Neutrophil (primary cell): Measurements from ENCODE around the gene TMEM141.
"Not testable (repeated sequence)": the region's sequence is repeated elsewhere in the genome, so short reads cannot be mapped to it uniquely, and the experiment has no call there.

Experiments
- H3K27ac ChIP-seq: fragments of 200-600 bp; sonication (generic); 2 replicates; pipeline ENCODE4 v1.5.1; 2016; ENCODE audit warnings: mild to moderate bottlenecking, moderate library complexity
- H3K27me3 ChIP-seq: fragments of 200-600 bp; sonication (generic); 2 replicates; pipeline ENCODE4 v1.6.0; 2016; ENCODE audit warnings: mild to moderate bottlenecking
- H3K36me3 ChIP-seq: fragments of 200-600 bp; sonication (generic); 2 replicates; pipeline ENCODE4 v1.5.1; 2017
- H3K4me1 ChIP-seq, 2 experiments: fragments of 200-600 bp in 1 of 2; sonication (generic) in 1 of 2; 1 replicate in 1 of 2; 2 replicates in 1 of 2; pipeline versions ENCODE4 v1.5.1 to v1.6.1; 2013 to 2016; ENCODE audit warnings: low read depth in 1 of 2, low read length in 1 of 2, mild to moderate bottlenecking in 1 of 2, moderate library complexity in 1 of 2; ENCODE audit not compliant: control insufficient read depth in 1 of 2, insufficient read depth in 1 of 2
- H3K4me3 ChIP-seq, 2 experiments: fragments of 200-600 bp in 1 of 2; sonication (generic) in 1 of 2; 1 replicate in 1 of 2; 2 replicates in 1 of 2; pipeline ENCODE4 v1.5.1; 2013 to 2016; ENCODE audit warnings: low read depth in 1 of 2, low read length in 1 of 2, mild to moderate bottlenecking in 1 of 2, moderate library complexity in 1 of 2
- H3K9me3 ChIP-seq: fragments of 200-600 bp; sonication (generic); 2 replicates; pipeline ENCODE4 v1.5.1; 2016
- CTCF ChIP-seq: fragments of 200-600 bp; sonication (generic); IDR thresholded peaks from 2 replicates; pipeline ENCODE4 v1.5.1; 2016; ENCODE audit warnings: antibody characterized with exemption

Gene TMEM141

GRCh38 chr9:136835932-136836904 lies 45.1 kb downstream of the TMEM141 start:
- Histone ChIP-seq H3K36me3 (peaks cover 83% of the 10 kb centered on the region), H3K27me3 (no peaks in the 10 kb centered on the region), H3K4me3 (no peak overlapping the region), H3K9me3 (no peaks in the 10 kb centered on the region), H3K4me1 (peaks cover 9 to 13% of the 10 kb centered on the region in 2 experiments), H3K27ac (no peak overlapping the region)
- no peak for TF ChIP-seq CTCF

GRCh38 chr9:136837146-136837855 lies 46.2 kb downstream of the TMEM141 start:
- Histone ChIP-seq H3K4me3 (no peak overlapping the region), H3K27ac (no peak overlapping the region), H3K4me1 (peaks cover 2 to 7% of the 10 kb centered on the region in 2 experiments), H3K9me3 (no peaks in the 10 kb centered on the region), H3K27me3 (peaks cover 4% of the 10 kb centered on the region), H3K36me3 (peaks cover 84% of the 10 kb centered on the region)
- TF ChIP-seq CTCF, result no peak

GRCh38 chr9:136837856-136838277 lies 46.7 kb downstream of the TMEM141 start:
- H3K9me3 ChIP-seq, H3K4me1 ChIP-seq: not testable (repeated sequence)
- peaks cover 78% of the 10 kb centered on the region for H3K36me3 ChIP-seq

GRCh38 chr9:136838314-136839228 lies 47.4 kb downstream of the TMEM141 start:
- no peak for TF ChIP-seq CTCF
- peaks cover 17% of the 10 kb centered on the region for H3K27me3 ChIP-seq
- H3K36me3 ChIP-seq, result peaks cover 71% of the 10 kb centered on the region
- H3K9me3 ChIP-seq, result no peaks in the 10 kb centered on the region
- H3K4me3 ChIP-seq, result no peak overlapping the region
- H3K4me1 ChIP-seq, result peaks cover 11 to 16% of the 10 kb centered on the region in 2 experiments
- H3K27ac ChIP-seq, result no peak overlapping the region

More at GRCh38 chr9:136837856-136838277, 46.7 kb downstream of the TMEM141 start:
- not testable (repeated sequence) for H3K27me3 ChIP-seq, H3K4me3 ChIP-seq, H3K27ac ChIP-seq

- Histone ChIP-seq H3K9me3 (no peaks in the 10 kb centered on the region), H3K4me3 (no peak overlapping the region), H3K4me1 (peaks cover 18 to 24% of the 10 kb centered on the region in 2 experiments), H3K36me3 (peaks cover 67% of the 10 kb centered on the region), H3K27me3 (peaks cover 26% of the 10 kb centered on the region), H3K27ac (no peak overlapping the region)
- no peak for TF ChIP-seq CTCF
Observed at GRCh38 chr9:136839229-136840139, 48.3 kb downstream of the TMEM141 start.
